GM10248 (cell line): ENCODE results near the gene KCNT1.

ENCODE experiments used
- CTCF ChIA-PET: fragments of 300-600 bp; sonication (Branson Sonifier 250); formaldehyde crosslinking; extraction: SDS; loops from one replicate; lab custom pipeline; 2021; ENCODE audit warnings: antibody characterized with exemption; lab: Yijun Ruan, JAX
- POLR2A ChIA-PET: fragments of 350-650 bp; sonication (Branson Sonifier 250); formaldehyde crosslinking; extraction: SDS; loops from one replicate; lab custom pipeline; 2020; ENCODE audit warnings: antibody characterized with exemption; lab: Yijun Ruan, JAX
- DNase-seq: peaks from one replicate; pipeline ENCODE4 v3.0.0; 2012; ENCODE audit errors: extremely low spot score
- CTCF ChIP-seq: IDR thresholded peaks from 2 replicates; pipeline ENCODE4 v1.5.1; 2012; ENCODE audit warnings: mild to moderate bottlenecking, low read depth; ENCODE audit errors: extremely low read depth, missing control alignments, control extremely low read depth

Gene KCNT1

GRCh38 chr9:135787317-135787716 is 85.3 kb downstream of the KCNT1 start:
- DNase-seq: no peak
- POLR2A ChIA-PET: no interaction called here
- CTCF ChIA-PET: no interaction called here
- TF ChIP-seq CTCF: no peak

GRCh38 chr9:135787776-135788575 is 86.0 kb downstream of the KCNT1 start:
- no peak for DNase-seq
- TF ChIP-seq CTCF: no peak
- ChIA-PET CTCF (interaction anchor here (1.0 kb wide), 1 partner anchor 10 kb away, joined by 4 read pairs; no protein-coding TSS in a partner anchor), POLR2A (no interaction called here)

- TF ChIP-seq CTCF: no peak
- no peak for DNase-seq
- POLR2A ChIA-PET: interaction anchor here (0.6 kb wide), 1 partner anchor 939 kb away, joined by 5 read pairs; no protein-coding TSS in a partner anchor
- CTCF ChIA-PET: interaction anchor here (1.0 kb wide), 1 partner anchor 9 kb away, joined by 4 read pairs; no protein-coding TSS in a partner anchor
Observed at GRCh38 chr9:135788576-135789300, 86.8 kb downstream of the KCNT1 start.

- ChIA-PET CTCF (interaction anchor here (0.8 kb wide), 1 partner anchor 186 kb away, joined by 3 read pairs; no protein-coding TSS in a partner anchor), POLR2A (no interaction called here)
- TF ChIP-seq CTCF: no peak
- DNase-seq: no peak
Observed at GRCh38 chr9:135789838-135790291, 87.9 kb downstream of the KCNT1 start.

- no peak for TF ChIP-seq CTCF
- no peak for DNase-seq
- CTCF ChIA-PET: no interaction called here
- POLR2A ChIA-PET: no interaction called here
Observed at GRCh38 chr9:135790356-135790755, 88.4 kb downstream of the KCNT1 start.

GRCh38 chr9:135790850-135791249 is 88.9 kb downstream of the KCNT1 start:
- DNase-seq: no peak
- POLR2A ChIA-PET: no interaction called here
- CTCF ChIA-PET: no interaction called here
- no peak for TF ChIP-seq CTCF
